Lower leg skin (tissue), 4 donors: ENCODE results near the gene SOCS1. TPM values are rescaled to one million over a fixed set of nuclear protein-coding genes. Genes with fewer than 3 reads are reported as not detected.
A peak's percentile ranks its signal among the peaks of the same experiment; 100 is the strongest.

Experiments
- DNase-seq, 2 donors: peaks; one replicate each; pipeline ENCODE4 v3.0.0-alpha.2; 2019; ENCODE audit warnings: low spot score in 2 of 2
- H3K4me3 ChIP-seq: fragments of 200-600 bp; sonication (generic); 2 replicates; pipeline ENCODE4 v1.5.1; 2017; ENCODE audit warnings: mild to moderate bottlenecking, low read depth; ENCODE audit not compliant: poor library complexity, severe bottlenecking
- CTCF ChIP-seq, 3 donors: fragments of 450-650 bp; IDR thresholded peaks; one replicate each; pipeline ENCODE4 v1.5.1; 2016; ENCODE audit warnings: antibody characterized with exemption in 3 of 3, mild to moderate bottlenecking in 3 of 3, moderate library complexity in 2 of 3
- POLR2A ChIP-seq, 2 donors: fragments of 450-650 bp; IDR thresholded peaks; one replicate each; pipeline ENCODE4 v1.6.1; 2016 to 2017; ENCODE audit warnings: antibody characterized with exemption in 2 of 2, mild to moderate bottlenecking in 1 of 2, moderate library complexity in 1 of 2
- WGBS, 2 donors: methylation state at CpG; one replicate each; pipeline ENCODE4 v1.1.5; 2018; 5-methylcytosine and 5-hydroxymethylcytosine counted together
- intact Hi-C: fragments of 100-400 bp; cut with DNase I; formaldehyde crosslinking; loops from one replicate; pipeline ENCODE4 v1.15.0; 2023; ENCODE audit warnings: low total_unique reads
- total RNA-seq, 4 donors: library from RNA; depleted of rRNA; stranded (reverse); fragments of >200 nt; gene quantifications; one replicate each; pipeline ENCODE4 v1.1.0, GENCODE V29; 2016

Gene SOCS1
- total RNA-seq = 10 to 100 TPM in 2 of 4 donors, 1 to 10 TPM in 2; 7.7 to 20.6 (median 10.1) TPM

GRCh38 chr16:11255737-11256660 lies at the start of gene SOCS1:
Gene SOCS1 (minus strand): TSS chr16:11256204. CDS start chr16:11255478, 726 bp downstream.
- peak; percentile 80 to 96 for DNase-seq
- 1% methylated on average over 42 to 46 of the region's 100 CpGs for WGBS, 2 donors
- peak in 1 of 2 donors; percentile 96 for TF ChIP-seq POLR2A (IDR thresholded peaks at IDR 0.05)
- TF ChIP-seq CTCF (IDR thresholded peaks at IDR 0.05) = peak in 1 of 3 donors; percentile 45
- peak within 1 kb of the TSS; percentile 74 for H3K4me3 ChIP-seq
- intact Hi-C loops = loop anchor here (5.0 to 10.0 kb wide), 2 partner anchors 151 to 284 kb away; no protein-coding TSS in a partner anchor

GRCh38 chr16:11303405-11304138 lies 47.6 kb upstream of the SOCS1 start:
- WGBS, 2 donors = 56 to 57% methylated on average over 18 of the region's 18 CpGs
- no peak for DNase-seq
- TF ChIP-seq POLR2A (IDR thresholded peaks at IDR 0.05) = no peak
- no peak for TF ChIP-seq CTCF (IDR thresholded peaks at IDR 0.05)
- intact Hi-C loops = no loop called here
- no peak overlapping the region for H3K4me3 ChIP-seq

GRCh38 chr16:11302977-11303376 lies 47.0 kb upstream of the SOCS1 start:
- no peak for TF ChIP-seq POLR2A (IDR thresholded peaks at IDR 0.05)
- no peak for TF ChIP-seq CTCF (IDR thresholded peaks at IDR 0.05)
- WGBS, 2 donors = 62 to 66% methylated on average over 3 to 4 of the region's 4 CpGs
- no peak for DNase-seq
- no peak overlapping the region for H3K4me3 ChIP-seq
- intact Hi-C loops = no loop called here

- WGBS, 2 donors = 63 to 67% methylated on average over 4 of the region's 4 CpGs
- DNase-seq = no peak
- intact Hi-C loops = no loop called here
- H3K4me3 ChIP-seq = no peak overlapping the region
- TF ChIP-seq POLR2A (IDR thresholded peaks at IDR 0.05) (no peak), CTCF (IDR thresholded peaks at IDR 0.05) (no peak)
Observed at GRCh38 chr16:11301645-11302501, 45.9 kb upstream of the SOCS1 start.

- no peak for DNase-seq
- intact Hi-C loops = no loop called here
Observed at GRCh38 chr16:11300560-11300892, 44.5 kb upstream of the SOCS1 start.

More at GRCh38 chr16:11300560-11300892, 44.5 kb upstream of the SOCS1 start:
- no peak overlapping the region for H3K4me3 ChIP-seq
- 77 to 78% methylated on average over 7 of the region's 7 CpGs for WGBS, 2 donors
- TF ChIP-seq POLR2A (IDR thresholded peaks at IDR 0.05) (no peak), CTCF (IDR thresholded peaks at IDR 0.05) (no peak)
